Neutrophil (primary cell): ENCODE results near the gene TRAPPC14.
"Not testable (repeated sequence)": the region's sequence is repeated elsewhere in the genome, so short reads cannot be mapped to it uniquely, and the experiment has no call there.

Experiments used
- H3K27ac ChIP-seq: fragments of 200-600 bp; sonication (generic); 2 replicates; pipeline ENCODE4 v1.5.1; 2016; ENCODE audit warnings: mild to moderate bottlenecking, moderate library complexity
- H3K27me3 ChIP-seq: fragments of 200-600 bp; sonication (generic); 2 replicates; pipeline ENCODE4 v1.6.0; 2016; ENCODE audit warnings: mild to moderate bottlenecking
- H3K36me3 ChIP-seq: fragments of 200-600 bp; sonication (generic); 2 replicates; pipeline ENCODE4 v1.5.1; 2017
- H3K4me1 ChIP-seq, 2 experiments: fragments of 200-600 bp in 1 of 2; sonication (generic) in 1 of 2; 1 replicate in 1 of 2; 2 replicates in 1 of 2; pipeline versions ENCODE4 v1.5.1 to v1.6.1; 2013 to 2016; ENCODE audit warnings: low read depth in 1 of 2, low read length in 1 of 2, mild to moderate bottlenecking in 1 of 2, moderate library complexity in 1 of 2; ENCODE audit not compliant: control insufficient read depth in 1 of 2, insufficient read depth in 1 of 2
- H3K4me3 ChIP-seq, 2 experiments: fragments of 200-600 bp in 1 of 2; sonication (generic) in 1 of 2; 1 replicate in 1 of 2; 2 replicates in 1 of 2; pipeline ENCODE4 v1.5.1; 2013 to 2016; ENCODE audit warnings: low read depth in 1 of 2, low read length in 1 of 2, mild to moderate bottlenecking in 1 of 2, moderate library complexity in 1 of 2
- H3K9me3 ChIP-seq: fragments of 200-600 bp; sonication (generic); 2 replicates; pipeline ENCODE4 v1.5.1; 2016
- TF ChIP-seq, protein P1 (sequence below): fragments of 200-600 bp; sonication (generic); IDR thresholded peaks from 2 replicates; pipeline ENCODE4 v1.5.1; 2016; ENCODE audit warnings: antibody characterized with exemption

Gene TRAPPC14, protein sequence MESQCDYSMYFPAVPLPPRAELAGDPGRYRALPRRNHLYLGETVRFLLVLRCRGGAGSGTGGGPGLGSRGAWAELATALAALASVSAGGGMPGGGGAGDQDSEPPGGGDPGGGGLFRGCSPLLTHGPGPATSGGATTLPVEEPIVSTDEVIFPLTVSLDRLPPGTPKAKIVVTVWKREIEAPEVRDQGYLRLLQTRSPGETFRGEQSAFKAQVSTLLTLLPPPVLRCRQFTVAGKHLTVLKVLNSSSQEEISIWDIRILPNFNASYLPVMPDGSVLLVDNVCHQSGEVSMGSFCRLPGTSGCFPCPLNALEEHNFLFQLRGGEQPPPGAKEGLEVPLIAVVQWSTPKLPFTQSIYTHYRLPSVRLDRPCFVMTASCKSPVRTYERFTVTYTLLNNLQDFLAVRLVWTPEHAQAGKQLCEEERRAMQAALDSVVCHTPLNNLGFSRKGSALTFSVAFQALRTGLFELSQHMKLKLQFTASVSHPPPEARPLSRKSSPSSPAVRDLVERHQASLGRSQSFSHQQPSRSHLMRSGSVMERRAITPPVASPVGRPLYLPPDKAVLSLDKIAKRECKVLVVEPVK

DNA sequence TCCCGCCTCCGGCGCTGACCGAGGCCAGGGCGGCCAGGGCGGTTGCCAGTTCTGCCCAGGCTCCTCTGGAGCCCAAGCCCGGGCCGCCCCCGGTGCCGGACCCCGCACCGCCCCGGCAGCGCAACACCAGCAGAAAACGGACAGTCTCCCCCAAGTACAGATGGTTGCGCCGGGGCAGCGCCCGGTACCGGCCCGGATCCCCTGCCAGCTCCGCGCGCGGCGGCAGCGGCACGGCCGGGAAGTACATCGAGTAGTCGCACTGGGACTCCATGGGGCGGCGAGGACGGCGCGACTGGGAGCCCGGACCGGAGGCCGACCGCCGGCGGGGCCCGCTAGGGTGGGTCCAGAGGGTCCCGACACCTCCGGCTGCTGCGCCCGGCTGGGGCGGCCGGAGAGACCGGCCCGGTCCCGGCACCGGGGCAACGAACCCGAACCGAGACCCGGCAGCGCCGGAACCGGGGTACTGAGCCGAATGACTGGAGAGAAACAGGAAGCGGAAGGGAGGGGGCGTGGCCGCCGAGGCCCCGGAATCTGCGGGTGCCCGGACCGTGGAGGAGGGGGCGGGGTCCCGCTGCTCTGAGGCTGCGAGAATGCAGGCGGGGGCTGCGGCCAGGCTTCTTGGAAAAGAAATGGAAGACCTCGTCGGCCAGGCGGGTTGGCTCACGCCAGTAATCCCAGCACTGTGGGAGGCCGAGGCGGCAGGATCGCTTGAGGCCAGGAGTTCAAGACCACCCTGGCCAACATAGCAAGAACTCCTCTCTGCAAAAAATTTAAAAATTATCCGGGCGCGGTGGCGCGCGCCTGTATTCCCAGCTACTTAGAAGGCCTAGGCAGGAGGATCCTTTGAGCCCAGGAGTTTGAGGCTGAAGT is at the start of gene TRAPPC14:
TRAPPC14 (minus strand) TSS at position 495 of the 870 bp plus-strand sequence; CDS start at position 271, 224 bp downstream.
- Histone ChIP-seq H3K27me3 (peaks cover 10% of the 10 kb centered on the region), H3K4me3 (peak within 1 kb of the TSS; percentile 91 to 99), H3K27ac (peak within 1 kb of the TSS; percentile 86), H3K9me3 (no peaks in the 10 kb centered on the region), H3K4me1 (peaks cover 52 to 56% of the 10 kb centered on the region in 2 experiments), H3K36me3 (peaks cover 44% of the 10 kb centered on the region)
- TF ChIP-seq, protein P1, sequence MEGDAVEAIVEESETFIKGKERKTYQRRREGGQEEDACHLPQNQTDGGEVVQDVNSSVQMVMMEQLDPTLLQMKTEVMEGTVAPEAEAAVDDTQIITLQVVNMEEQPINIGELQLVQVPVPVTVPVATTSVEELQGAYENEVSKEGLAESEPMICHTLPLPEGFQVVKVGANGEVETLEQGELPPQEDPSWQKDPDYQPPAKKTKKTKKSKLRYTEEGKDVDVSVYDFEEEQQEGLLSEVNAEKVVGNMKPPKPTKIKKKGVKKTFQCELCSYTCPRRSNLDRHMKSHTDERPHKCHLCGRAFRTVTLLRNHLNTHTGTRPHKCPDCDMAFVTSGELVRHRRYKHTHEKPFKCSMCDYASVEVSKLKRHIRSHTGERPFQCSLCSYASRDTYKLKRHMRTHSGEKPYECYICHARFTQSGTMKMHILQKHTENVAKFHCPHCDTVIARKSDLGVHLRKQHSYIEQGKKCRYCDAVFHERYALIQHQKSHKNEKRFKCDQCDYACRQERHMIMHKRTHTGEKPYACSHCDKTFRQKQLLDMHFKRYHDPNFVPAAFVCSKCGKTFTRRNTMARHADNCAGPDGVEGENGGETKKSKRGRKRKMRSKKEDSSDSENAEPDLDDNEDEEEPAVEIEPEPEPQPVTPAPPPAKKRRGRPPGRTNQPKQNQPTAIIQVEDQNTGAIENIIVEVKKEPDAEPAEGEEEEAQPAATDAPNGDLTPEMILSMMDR = no peak

DNA sequence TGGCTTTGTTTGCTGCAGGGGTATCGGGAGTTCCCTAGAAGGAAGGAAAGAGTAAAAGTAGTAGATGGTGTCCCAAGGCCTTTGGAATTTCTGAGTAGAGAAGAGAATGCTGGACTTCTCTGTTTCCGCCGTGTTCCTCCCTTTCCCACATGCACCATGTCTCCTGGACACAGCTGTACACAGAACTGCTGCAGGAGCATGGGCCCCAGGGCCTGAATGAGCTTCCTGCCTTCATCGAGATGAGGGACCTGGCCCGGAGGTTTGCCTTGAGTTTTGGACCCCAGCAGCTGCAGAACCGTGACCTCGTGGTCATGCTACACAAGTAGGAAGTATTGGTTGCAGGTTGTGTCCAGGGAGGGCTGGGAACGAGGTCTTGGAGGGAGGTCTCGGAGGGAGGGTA is 45.9 kb upstream of the TRAPPC14 start:
- TF ChIP-seq, protein P1 = no peak
- H3K4me1 ChIP-seq = no peaks in the 10 kb centered on the region
- H3K4me3 ChIP-seq = no peak overlapping the region
- no peaks in the 10 kb centered on the region for H3K27me3 ChIP-seq
- no peaks in the 10 kb centered on the region for H3K9me3 ChIP-seq
- H3K36me3 ChIP-seq = no peaks in the 10 kb centered on the region
- no peak overlapping the region for H3K27ac ChIP-seq

DNA sequence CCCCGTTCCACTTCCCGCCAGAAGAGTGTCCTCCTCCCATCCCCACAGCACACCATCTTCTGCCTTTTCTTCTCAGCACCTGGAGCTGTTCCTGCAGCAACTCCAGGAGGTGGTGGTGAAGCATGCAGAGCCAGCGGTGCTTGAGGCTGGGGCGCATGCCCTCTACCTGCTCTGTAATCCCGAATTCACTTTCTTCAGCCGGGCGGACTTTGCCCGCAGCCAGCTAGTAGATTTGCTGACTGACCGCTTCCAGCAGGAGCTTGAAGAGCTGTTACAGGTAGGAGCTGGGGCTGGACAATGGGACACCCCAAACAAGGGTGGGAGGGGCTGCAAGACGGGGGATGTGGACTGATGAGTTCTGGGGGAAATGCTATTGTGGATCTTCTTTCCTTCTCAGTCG is 42.2 kb upstream of the TRAPPC14 start:
- Histone ChIP-seq H3K4me3 (no peak overlapping the region), H3K4me1 (no peaks in the 10 kb centered on the region), H3K36me3 (no peaks in the 10 kb centered on the region), H3K27me3 (no peaks in the 10 kb centered on the region), H3K9me3 (no peaks in the 10 kb centered on the region), H3K27ac (no peak overlapping the region)
- TF ChIP-seq, protein P1 = no peak

DNA sequence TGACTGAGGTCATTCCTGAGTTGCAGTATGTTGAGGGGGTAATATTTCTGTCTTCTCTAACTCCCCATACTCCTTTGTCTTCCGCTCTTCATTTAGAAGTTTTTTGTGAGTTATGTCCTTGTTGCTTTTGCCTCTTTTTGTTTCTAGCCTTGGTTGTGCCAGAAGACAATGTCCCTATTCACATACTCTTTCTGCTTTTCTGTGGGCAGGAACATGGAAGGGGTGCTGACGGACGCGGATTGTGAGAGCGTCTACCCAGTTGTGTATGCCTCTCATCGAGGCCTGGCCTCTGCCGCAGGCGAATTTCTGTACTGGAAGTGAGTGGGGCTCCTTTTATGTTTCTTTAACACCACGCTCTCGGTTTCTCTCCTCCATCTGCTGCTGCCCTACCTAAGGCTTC is 39.7 kb upstream of the TRAPPC14 start:
- TF ChIP-seq, protein P1 = no peak
- Histone ChIP-seq H3K27ac (no peak overlapping the region), H3K4me3 (no peak overlapping the region), H3K4me1 (no peaks in the 10 kb centered on the region), H3K27me3 (no peaks in the 10 kb centered on the region), H3K36me3 (no peaks in the 10 kb centered on the region), H3K9me3 (no peaks in the 10 kb centered on the region)

DNA sequence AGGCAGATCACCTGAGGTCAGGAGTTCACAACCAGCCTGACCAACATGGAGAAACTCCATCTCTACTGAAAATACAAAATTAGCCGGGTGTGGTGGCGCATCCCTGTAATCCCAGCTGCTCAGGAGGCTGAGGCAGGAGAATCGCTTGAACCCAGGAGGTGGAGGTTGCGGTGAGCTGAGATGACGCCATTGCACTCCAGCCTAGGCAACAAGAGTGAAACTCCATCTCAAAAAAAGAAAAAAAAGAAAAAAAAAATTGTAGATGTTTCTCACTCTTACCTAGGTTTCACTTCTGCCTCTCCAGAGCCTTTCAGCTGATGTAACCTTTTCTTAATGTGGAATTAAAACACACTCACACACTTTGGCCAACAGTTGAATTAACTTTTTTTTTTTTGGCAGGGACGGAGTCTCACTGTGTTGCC is 37.4 kb upstream of the TRAPPC14 start:
- not testable (repeated sequence) for H3K27ac ChIP-seq, H3K27me3 ChIP-seq, H3K4me3 ChIP-seq, H3K36me3 ChIP-seq, H3K9me3 ChIP-seq
- H3K4me1 ChIP-seq = peaks cover 5 to 13% of the 10 kb centered on the region in 2 experiments
